MCF 10A (cell line): Measurements from ENCODE around the gene MUSTN1. TPM values are rescaled to one million over a fixed set of nuclear protein-coding genes. Genes with fewer than 3 reads are reported as not detected.
A peak's percentile ranks its signal among the peaks of the same experiment; 100 is the strongest.

Source experiments
- BruUV-seq: library from RNA; stranded (reverse); fragments of 400-500 nt; replicated peaks from 2 replicates; lab custom pipeline; 2021; lab: Mats Ljungman, UMichigan
- CTCF ChIA-PET: fragments of 300-600 bp; sonication (Branson Sonifier 250); formaldehyde crosslinking; extraction: SDS; loops from one replicate; lab custom pipeline; 2021; ENCODE audit warnings: antibody characterized with exemption, inconsistent platforms; lab: Yijun Ruan, JAX
- POLR2A ChIA-PET: fragments of 300-600, 350-650 bp; sonication (Branson Sonifier 250); formaldehyde crosslinking; extraction: SDS; loops from one replicate; lab custom pipeline; 2020; ENCODE audit warnings: antibody characterized with exemption, inconsistent platforms; lab: Yijun Ruan, JAX
- DNase-seq: peaks from one replicate; pipeline ENCODE4 v3.0.0-alpha.2; 2018; ENCODE audit not compliant: unreplicated experiment
- H3K27ac Mint-ChIP-seq: one replicate; pipeline ENCODE4 v1.8.0; 2022; ENCODE audit warnings: mild to moderate bottlenecking, low read depth, mixed read lengths; ENCODE audit not compliant: unreplicated experiment
- H3K27me3 Mint-ChIP-seq: one replicate; pipeline ENCODE4 v1.8.0; 2022; ENCODE audit warnings: mixed read lengths; ENCODE audit not compliant: insufficient read depth, unreplicated experiment
- H3K36me3 Mint-ChIP-seq: one replicate; pipeline ENCODE4 v1.8.0; 2022; ENCODE audit warnings: mild to moderate bottlenecking, moderate library complexity, mixed read lengths; ENCODE audit not compliant: insufficient read depth, unreplicated experiment
- H3K4me1 Mint-ChIP-seq: one replicate; pipeline ENCODE4 v1.8.0; 2022; ENCODE audit warnings: mixed read lengths; ENCODE audit not compliant: insufficient read depth, unreplicated experiment
- H3K4me3 Mint-ChIP-seq: one replicate; pipeline ENCODE4 v1.8.0; 2022; ENCODE audit warnings: mild to moderate bottlenecking, moderate library complexity, mixed read lengths; ENCODE audit not compliant: unreplicated experiment
- H3K9me3 Mint-ChIP-seq: one replicate; pipeline ENCODE4 v1.8.0; 2022; ENCODE audit warnings: mixed read lengths; ENCODE audit not compliant: unreplicated experiment
- CTCF ChIP-seq: fragments of 200-600 bp; IDR thresholded peaks from one replicate; pipeline ENCODE4 v1.8.0; 2022; ENCODE audit warnings: antibody characterized with exemption, mild to moderate bottlenecking; ENCODE audit not compliant: unreplicated experiment
- intact Hi-C: fragments of 100-400 bp; cut with micrococcal nuclease; formaldehyde crosslinking; loops from 2 replicates; pipeline ENCODE4 v1.14.1; 2022
- total RNA-seq: library from RNA; stranded (reverse); gene quantifications from 2 replicates; pipeline ENCODE4 v1.2.3, GENCODE V29; 2022

MUSTN1 gene
- total RNA-seq, 1 experiment from 2014 or later, result not detected

GRCh38 chr3:52792413-52792812 lies 42.4 kb downstream of the MUSTN1 start:
- BruUV-seq, result no TSS peak
- ChIA-PET POLR2A (no interaction called here), CTCF (interaction anchor here (0.7 to 1.4 kb wide), 3 partner anchors 20 to 243 kb away, joined by 3 read pairs; no protein-coding TSS in a partner anchor)
- no peaks in the 10 kb centered on the region for H3K9me3 Mint-ChIP-seq
- no peak for DNase-seq
- peaks cover 6% of the 10 kb centered on the region for H3K4me1 Mint-ChIP-seq
- TF ChIP-seq CTCF, result peak; percentile 10
- no peak overlapping the region for H3K4me3 Mint-ChIP-seq
- intact Hi-C loops, result no loop called here
- H3K27me3 Mint-ChIP-seq, result no peaks in the 10 kb centered on the region
- no peak overlapping the region for H3K27ac Mint-ChIP-seq
- H3K36me3 Mint-ChIP-seq, result no peaks in the 10 kb centered on the region

GRCh38 chr3:52791928-52792327 lies 42.9 kb downstream of the MUSTN1 start:
- no peak overlapping the region for H3K4me3 Mint-ChIP-seq
- H3K9me3 Mint-ChIP-seq, result no peaks in the 10 kb centered on the region
- H3K27me3 Mint-ChIP-seq, result no peaks in the 10 kb centered on the region
- H3K36me3 Mint-ChIP-seq, result no peaks in the 10 kb centered on the region
- no peak for DNase-seq
- intact Hi-C loops, result no loop called here
- POLR2A ChIA-PET, result no interaction called here
- H3K4me1 Mint-ChIP-seq, result peaks cover 6% of the 10 kb centered on the region
- CTCF ChIA-PET, result interaction anchor here (0.6 to 1.4 kb wide), 3 partner anchors 21 to 941 kb away, joined by 3 read pairs; no protein-coding TSS in a partner anchor
- no TSS peak for BruUV-seq
- TF ChIP-seq CTCF, result no peak
- no peak overlapping the region for H3K27ac Mint-ChIP-seq

GRCh38 chr3:52791366-52791765 lies 43.5 kb downstream of the MUSTN1 start:
- POLR2A ChIA-PET, result no interaction called here
- Mint-ChIP-seq H3K4me3 (no peak overlapping the region), H3K4me1 (peaks cover 6% of the 10 kb centered on the region), H3K27me3 (no peaks in the 10 kb centered on the region), H3K9me3 (no peaks in the 10 kb centered on the region), H3K36me3 (no peaks in the 10 kb centered on the region), H3K27ac (no peak overlapping the region)
- BruUV-seq, result no TSS peak
- DNase-seq, result no peak
- CTCF ChIA-PET, result interaction anchor here (0.6 to 1.4 kb wide), 2 partner anchors 21 to 940 kb away, joined by 3 read pairs; no protein-coding TSS in a partner anchor
- no peak for TF ChIP-seq CTCF
- intact Hi-C loops, result no loop called here

- no peak for DNase-seq
- CTCF ChIA-PET, result no interaction called here
- no peak overlapping the region for H3K4me3 Mint-ChIP-seq
- no peaks in the 10 kb centered on the region for H3K36me3 Mint-ChIP-seq
- intact Hi-C loops, result no loop called here
- no peaks in the 10 kb centered on the region for H3K27me3 Mint-ChIP-seq
- H3K4me1 Mint-ChIP-seq, result peaks cover 6% of the 10 kb centered on the region
- H3K9me3 Mint-ChIP-seq, result no peaks in the 10 kb centered on the region
- no peak for TF ChIP-seq CTCF
- no peak overlapping the region for H3K27ac Mint-ChIP-seq
- POLR2A ChIA-PET, result no interaction called here
- BruUV-seq, result no TSS peak
Observed at GRCh38 chr3:52790741-52791140, 44.1 kb downstream of the MUSTN1 start.
